ENCODE data around the gene PRPF39. TPM values are rescaled to one million over a fixed set of nuclear protein-coding genes. Genes with fewer than 3 reads are reported as not detected.

Gene PRPF39
- total and polyA plus RNA-seq, 2 of the 13 experiments (the other 11 are each of a cell fraction or from before 2014, with no cell fraction given), result 44.2 to 65.0 TPM

DNA sequence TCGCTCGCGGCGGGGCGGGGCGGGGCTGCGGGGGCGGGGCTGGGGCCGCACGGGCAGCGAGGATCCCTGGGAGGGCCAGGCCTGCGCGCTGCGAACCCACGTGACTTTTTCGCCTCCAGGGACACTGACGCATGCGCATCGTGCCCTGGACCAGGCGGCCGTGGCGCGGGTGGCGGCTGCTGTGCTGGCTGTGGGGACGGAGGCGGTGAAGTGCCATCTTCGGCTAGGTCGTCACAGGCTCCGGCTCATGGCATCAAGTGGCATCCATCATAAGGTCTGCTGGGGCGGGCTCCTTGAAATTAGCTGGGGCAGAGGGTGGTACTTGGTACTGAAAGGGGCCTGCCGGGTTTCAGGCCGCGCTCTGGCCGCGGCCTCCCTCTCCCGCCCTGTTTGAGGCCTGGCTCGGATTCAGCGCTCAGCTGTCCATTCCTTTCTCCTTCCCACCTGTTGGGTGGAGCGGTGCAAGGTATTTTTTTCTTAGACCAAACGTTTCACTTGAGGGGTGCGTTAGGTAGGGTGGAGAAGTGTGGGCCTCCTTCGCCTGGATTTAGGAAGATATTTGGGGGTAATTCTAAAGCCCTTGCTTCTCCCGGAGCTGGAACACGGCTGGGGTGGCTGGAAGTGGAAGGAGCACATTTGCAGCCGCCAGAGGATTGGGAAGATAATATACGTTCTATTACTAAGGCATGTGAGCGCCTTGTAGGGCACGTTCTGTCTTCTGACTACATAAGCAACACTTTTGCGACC lies at the start of gene PRPF39 (continued):
- TF ChIP-seq SUZ12 (IDR thresholded peaks at IDR 0.05; ENCODE audit: low read depth, low read length) (no peak), SKIL (CRISPR knock-in tag; IDR thresholded peaks at IDR 0.05; ENCODE audit: borderline replicate concordance) (no peak), ZNF547 (CRISPR knock-in tag; IDR thresholded peaks at IDR 0.05) (no peak), ZNF441 (CRISPR knock-in tag; IDR thresholded peaks at IDR 0.05; ENCODE audit: borderline replicate concordance) (no peak; the same call in 1 of the 2 replicates), BRCA1 (CRISPR knock-in tag; IDR thresholded peaks at IDR 0.05) (no peak), ZSCAN12 (CRISPR knock-in tag; IDR thresholded peaks at IDR 0.05) (no peak), ATM (IDR thresholded peaks at IDR 0.05; ENCODE audit: borderline replicate concordance) (no peak), JUND (CRISPR knock-in tag; IDR thresholded peaks at IDR 0.05) (no peak), TARDBP (CRISPR knock-in tag; IDR thresholded peaks at IDR 0.05) (no peak), PHB2 (IDR thresholded peaks at IDR 0.05; ENCODE audit: partially characterized antibody) (no peak), TCF7L2 (IDR thresholded peaks at IDR 0.05; ENCODE audit: low read depth, low read length) (no peak), NR2F2 (IDR thresholded peaks at IDR 0.05; ENCODE audit: borderline replicate concordance, low read depth) (no peak), MTA1 (CRISPR knock-in tag; IDR thresholded peaks at IDR 0.05; ENCODE audit: borderline replicate concordance) (no peak; the same call in 1 of the 2 replicates), ZNF230 (CRISPR knock-in tag; IDR thresholded peaks at IDR 0.05) (peak; percentile 62; the same call in 1 of the 2 replicates), KMT2A (CRISPR knock-in tag; IDR thresholded peaks at IDR 0.05) (peak; percentile 82), TAF1 (CRISPR knock-in tag; IDR thresholded peaks at IDR 0.05) (peak; percentile 82), ZNF597 (CRISPR knock-in tag; IDR thresholded peaks at IDR 0.05) (no peak), SRSF9 (IDR thresholded peaks at IDR 0.05; ENCODE audit: borderline replicate concordance, insufficient read depth, low read depth, low read length, poor library complexity, severe bottlenecking) (no peak)
- TF ChIP-seq, protein P1, sequence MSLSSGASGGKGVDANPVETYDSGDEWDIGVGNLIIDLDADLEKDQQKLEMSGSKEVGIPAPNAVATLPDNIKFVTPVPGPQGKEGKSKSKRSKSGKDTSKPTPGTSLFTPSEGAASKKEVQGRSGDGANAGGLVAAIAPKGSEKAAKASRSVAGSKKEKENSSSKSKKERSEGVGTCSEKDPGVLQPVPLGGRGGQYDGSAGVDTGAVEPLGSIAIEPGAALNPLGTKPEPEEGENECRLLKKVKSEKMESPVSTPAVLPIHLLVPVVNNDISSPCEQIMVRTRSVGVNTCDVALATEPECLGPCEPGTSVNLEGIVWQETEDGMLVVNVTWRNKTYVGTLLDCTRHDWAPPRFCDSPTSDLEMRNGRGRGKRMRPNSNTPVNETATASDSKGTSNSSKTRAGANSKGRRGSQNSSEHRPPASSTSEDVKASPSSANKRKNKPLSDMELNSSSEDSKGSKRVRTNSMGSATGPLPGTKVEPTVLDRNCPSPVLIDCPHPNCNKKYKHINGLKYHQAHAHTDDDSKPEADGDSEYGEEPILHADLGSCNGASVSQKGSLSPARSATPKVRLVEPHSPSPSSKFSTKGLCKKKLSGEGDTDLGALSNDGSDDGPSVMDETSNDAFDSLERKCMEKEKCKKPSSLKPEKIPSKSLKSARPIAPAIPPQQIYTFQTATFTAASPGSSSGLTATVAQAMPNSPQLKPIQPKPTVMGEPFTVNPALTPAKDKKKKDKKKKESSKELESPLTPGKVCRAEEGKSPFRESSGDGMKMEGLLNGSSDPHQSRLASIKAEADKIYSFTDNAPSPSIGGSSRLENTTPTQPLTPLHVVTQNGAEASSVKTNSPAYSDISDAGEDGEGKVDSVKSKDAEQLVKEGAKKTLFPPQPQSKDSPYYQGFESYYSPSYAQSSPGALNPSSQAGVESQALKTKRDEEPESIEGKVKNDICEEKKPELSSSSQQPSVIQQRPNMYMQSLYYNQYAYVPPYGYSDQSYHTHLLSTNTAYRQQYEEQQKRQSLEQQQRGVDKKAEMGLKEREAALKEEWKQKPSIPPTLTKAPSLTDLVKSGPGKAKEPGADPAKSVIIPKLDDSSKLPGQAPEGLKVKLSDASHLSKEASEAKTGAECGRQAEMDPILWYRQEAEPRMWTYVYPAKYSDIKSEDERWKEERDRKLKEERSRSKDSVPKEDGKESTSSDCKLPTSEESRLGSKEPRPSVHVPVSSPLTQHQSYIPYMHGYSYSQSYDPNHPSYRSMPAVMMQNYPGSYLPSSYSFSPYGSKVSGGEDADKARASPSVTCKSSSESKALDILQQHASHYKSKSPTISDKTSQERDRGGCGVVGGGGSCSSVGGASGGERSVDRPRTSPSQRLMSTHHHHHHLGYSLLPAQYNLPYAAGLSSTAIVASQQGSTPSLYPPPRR (CRISPR knock-in tag; IDR thresholded peaks at IDR 0.05; ENCODE audit: borderline replicate concordance), result peak; percentile 43; the same call in 1 of the 2 replicates
- TF ChIP-seq, protein P2, sequence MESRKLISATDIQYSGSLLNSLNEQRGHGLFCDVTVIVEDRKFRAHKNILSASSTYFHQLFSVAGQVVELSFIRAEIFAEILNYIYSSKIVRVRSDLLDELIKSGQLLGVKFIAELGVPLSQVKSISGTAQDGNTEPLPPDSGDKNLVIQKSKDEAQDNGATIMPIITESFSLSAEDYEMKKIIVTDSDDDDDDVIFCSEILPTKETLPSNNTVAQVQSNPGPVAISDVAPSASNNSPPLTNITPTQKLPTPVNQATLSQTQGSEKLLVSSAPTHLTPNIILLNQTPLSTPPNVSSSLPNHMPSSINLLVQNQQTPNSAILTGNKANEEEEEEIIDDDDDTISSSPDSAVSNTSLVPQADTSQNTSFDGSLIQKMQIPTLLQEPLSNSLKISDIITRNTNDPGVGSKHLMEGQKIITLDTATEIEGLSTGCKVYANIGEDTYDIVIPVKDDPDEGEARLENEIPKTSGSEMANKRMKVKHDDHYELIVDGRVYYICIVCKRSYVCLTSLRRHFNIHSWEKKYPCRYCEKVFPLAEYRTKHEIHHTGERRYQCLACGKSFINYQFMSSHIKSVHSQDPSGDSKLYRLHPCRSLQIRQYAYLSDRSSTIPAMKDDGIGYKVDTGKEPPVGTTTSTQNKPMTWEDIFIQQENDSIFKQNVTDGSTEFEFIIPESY (CRISPR knock-in tag; IDR thresholded peaks at IDR 0.05), result no peak

Measured in HepG2 (cell line).